ENCODE results near the gene FGD2. TPM values are rescaled to one million over a fixed set of nuclear protein-coding genes. Genes with fewer than 3 reads are reported as not detected.
"Not testable (repeated sequence)": the region's sequence is repeated elsewhere in the genome, so short reads cannot be mapped to it uniquely, and the experiment has no call there.

Gene FGD2
- total RNA-seq, 4 donors from 2014 or later: 2.5 to 292 (median 34.9) TPM

GRCh38 chr6:36989264-36989663 is 16.2 kb upstream of the FGD2 start:
- Histone ChIP-seq H3K9me3 (no peaks in the 10 kb centered on the region), H3K4me1 (peaks cover 0 to 16% (median 0%) of the 10 kb centered on the region in 4 donors), H3K36me3 (no peaks in the 10 kb centered on the region), H3K27me3 (no peaks in the 10 kb centered on the region), H3K4me3 (no peak overlapping the region), H3K27ac (no peak overlapping the region)
- no peak for DNase-seq
- TF ChIP-seq POLR2A (IDR thresholded peaks at IDR 0.05) (no peak), CTCF (IDR thresholded peaks at IDR 0.05) (no peak)

GRCh38 chr6:36990401-36990800 is 15.1 kb upstream of the FGD2 start:
- H3K4me3 ChIP-seq, H3K36me3 ChIP-seq, H3K9me3 ChIP-seq, H3K27ac ChIP-seq, H3K27me3 ChIP-seq, H3K4me1 ChIP-seq, DNase-seq: not testable (repeated sequence)

- peaks cover 0 to 7% (median 0%) of the 10 kb centered on the region in 4 donors for H3K4me1 ChIP-seq
- H3K36me3 ChIP-seq: no peaks in the 10 kb centered on the region
- H3K27me3 ChIP-seq: no peaks in the 10 kb centered on the region
- no peak for TF ChIP-seq CTCF (IDR thresholded peaks at IDR 0.05)
- no peak for TF ChIP-seq POLR2A (IDR thresholded peaks at IDR 0.05)
- H3K9me3 ChIP-seq: no peaks in the 10 kb centered on the region
- DNase-seq: no peak
- peak overlapping the region in 1 of 4 donors; percentile 46 for H3K27ac ChIP-seq
- no peak overlapping the region for H3K4me3 ChIP-seq
Observed at GRCh38 chr6:36997811-36998722, 7.4 kb upstream of the FGD2 start.

- Histone ChIP-seq H3K4me1 (peaks cover 0 to 7% (median 0%) of the 10 kb centered on the region in 4 donors), H3K27me3 (no peaks in the 10 kb centered on the region), H3K4me3 (no peak overlapping the region), H3K9me3 (no peaks in the 10 kb centered on the region), H3K36me3 (no peaks in the 10 kb centered on the region), H3K27ac (no peak overlapping the region)
- DNase-seq: no peak
- no peak for TF ChIP-seq CTCF (IDR thresholded peaks at IDR 0.05)
- no peak for TF ChIP-seq POLR2A (IDR thresholded peaks at IDR 0.05)
Observed at GRCh38 chr6:36998723-36999038, 6.8 kb upstream of the FGD2 start.

DNA sequence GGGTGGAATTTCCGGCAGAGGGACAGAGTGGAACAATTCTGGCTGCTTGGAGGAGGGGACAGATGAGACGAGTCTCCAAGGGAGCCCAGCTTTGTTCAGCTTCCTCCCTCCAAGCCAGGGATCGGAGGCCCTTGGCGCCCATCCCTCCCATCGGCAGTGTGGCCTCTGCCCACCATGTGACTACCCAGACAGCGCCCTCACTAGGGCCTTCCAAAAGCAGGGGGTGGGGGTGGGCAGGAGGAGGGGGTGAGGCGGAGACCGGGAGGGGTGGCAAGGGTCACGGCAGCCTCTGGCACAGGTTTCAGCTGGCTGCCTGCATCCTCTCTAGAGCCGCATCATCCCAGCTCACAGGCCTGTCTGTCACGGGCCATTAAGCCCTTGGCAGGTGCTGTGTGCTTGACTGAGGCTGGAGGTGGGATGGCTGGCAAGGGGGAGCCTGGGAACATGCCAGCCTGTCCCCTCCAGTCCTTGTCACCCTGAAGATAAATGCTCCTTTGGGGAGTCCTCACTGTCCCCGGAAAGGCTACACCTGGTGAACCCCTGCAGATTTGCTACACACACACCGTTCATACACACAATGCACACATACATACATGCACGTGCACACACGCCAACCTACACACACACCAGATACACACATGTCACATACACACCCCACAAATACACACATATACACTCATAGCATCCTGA is 6.2 kb upstream of the FGD2 start:
- DNase-seq: no peak
- H3K4me3 ChIP-seq: no peak overlapping the region
- H3K27me3 ChIP-seq: no peaks in the 10 kb centered on the region
- peaks cover 0 to 7% (median 0%) of the 10 kb centered on the region in 4 donors for H3K4me1 ChIP-seq
- no peak for TF ChIP-seq POLR2A (IDR thresholded peaks at IDR 0.05)
- TF ChIP-seq CTCF (IDR thresholded peaks at IDR 0.05): no peak
- H3K9me3 ChIP-seq: no peaks in the 10 kb centered on the region
- no peaks in the 10 kb centered on the region for H3K36me3 ChIP-seq
- no peak overlapping the region for H3K27ac ChIP-seq

GRCh38 chr6:36999751-37000125 is 5.7 kb upstream of the FGD2 start:
- no peak overlapping the region for H3K27ac ChIP-seq
- no peaks in the 10 kb centered on the region for H3K9me3 ChIP-seq
- no peaks in the 10 kb centered on the region for H3K27me3 ChIP-seq
- H3K4me3 ChIP-seq: no peak overlapping the region
- DNase-seq: no peak
- H3K4me1 ChIP-seq: peaks cover 0 to 7% (median 0%) of the 10 kb centered on the region in 4 donors
- H3K36me3 ChIP-seq: no peaks in the 10 kb centered on the region
- TF ChIP-seq CTCF (IDR thresholded peaks at IDR 0.05) (no peak), POLR2A (IDR thresholded peaks at IDR 0.05) (no peak)
